ENCODE measurements around the gene ALDH1A3. TPM values are rescaled to one million over a fixed set of nuclear protein-coding genes. Genes with fewer than 3 reads are reported as not detected.

Gene ALDH1A3
- total and polyA plus RNA-seq, 2 of the 13 experiments (the other 11 are each of a cell fraction or from before 2014, with no cell fraction given) = not detected

GRCh38 chr15:100931143-100931890, 51.7 kb downstream of the ALDH1A3 start (continued):
- TF ChIP-seq CHD4 (IDR thresholded peaks at IDR 0.05; ENCODE audit: borderline replicate concordance, low read length) = no peak
- no peak for TF ChIP-seq FLYWCH1 (CRISPR knock-in tag; IDR thresholded peaks at IDR 0.05)

- Histone ChIP-seq H3K27me3 (ENCODE audit: control insufficient read depth in 1 of 2, insufficient read depth in 2 of 2, low read length in 2 of 2) (peaks cover 0 to 32% of the 10 kb centered on the region in 2 experiments; a peak in 4 of 5 replicates), H3K4me1 (ENCODE audit: insufficient read depth, low read length) (no peaks in the 10 kb centered on the region), H3K4me2 (ENCODE audit: low read depth, low read length) (no peak overlapping the region), H4K20me1 (ENCODE audit: insufficient read depth, low read length) (no peaks in the 10 kb centered on the region), H3K27ac (ENCODE audit: extremely low read length, insufficient read depth, low read length) (no peak overlapping the region), H3K4me3 (replicated peaks in 1 of 3; ENCODE audit: insufficient read depth in 1 of 3, low read depth in 2 of 3, low read length in 3 of 3) (no peak overlapping the region), H3K36me3 (replicated peaks in 1 of 2; ENCODE audit: control insufficient read depth in 1 of 2, insufficient read depth in 2 of 2, low read length in 2 of 2) (no peaks in the 10 kb centered on the region), H3K79me2 (ENCODE audit: insufficient read depth, low read length) (no peaks in the 10 kb centered on the region), H2AFZ (ENCODE audit: low read length) (no peak overlapping the region), H3K9ac (ENCODE audit: insufficient read depth, low read depth, low read length) (no peak overlapping the region), H3K9me3 (ENCODE audit: low read length) (no peaks in the 10 kb centered on the region)
- FAIRE-seq = no peak
- intact Hi-C loops (cut with micrococcal nuclease; ENCODE audit: unreplicated experiment) = no loop called here
- in situ Hi-C loops (cut with HindIII; ENCODE audit: extremely low pct_ligation_motif_present, low pct_unique_long_range_greater_than_20kb) = no loop called here
- 2% methylated on average over 7 of the region's 7 CpGs for WGBS (ENCODE audit: low lambda C conversion rate)
- BruUV-seq (replicated peaks) = no TSS peak
- DNase-seq (ENCODE audit: low spot score) = no peak
- no peak for ATAC-seq
- ChIA-PET POLR2A (no interaction called here), CTCF (ENCODE audit: low intra/inter-chr PET ratio, low total read pairs) (no interaction called here)
- TF ChIP-seq XRCC5 (optimal IDR thresholded peaks at IDR 0.05; ENCODE audit: low read length) = no peak
- TF ChIP-seq ZNF691 (CRISPR knock-in tag; IDR thresholded peaks at IDR 0.05; ENCODE audit: borderline replicate concordance, low read depth) = no peak
- no peak for TF ChIP-seq NR3C1 (CRISPR knock-in tag; IDR thresholded peaks at IDR 0.05)
- TF ChIP-seq ZBTB44 (CRISPR knock-in tag; IDR thresholded peaks at IDR 0.05) = no peak
- no peak for TF ChIP-seq ZNF350 (CRISPR knock-in tag; IDR thresholded peaks at IDR 0.05; ENCODE audit: borderline replicate concordance, low read depth)
- no peak for TF ChIP-seq SP5 (CRISPR knock-in tag; IDR thresholded peaks at IDR 0.05; ENCODE audit: borderline replicate concordance, low read depth)
- no peak for TF ChIP-seq ZNF33A (CRISPR knock-in tag; IDR thresholded peaks at IDR 0.05; ENCODE audit: borderline replicate concordance)
- TF ChIP-seq ZNF564 (CRISPR knock-in tag; IDR thresholded peaks at IDR 0.05) = no peak
- TF ChIP-seq NFKB2 (CRISPR knock-in tag; IDR thresholded peaks at IDR 0.05; ENCODE audit: borderline replicate concordance) = no peak
- TF ChIP-seq MNT (IDR thresholded peaks at IDR 0.05) = no peak
- no peak for TF ChIP-seq ZNF446 (CRISPR knock-in tag; IDR thresholded peaks at IDR 0.05)
- no peak for TF ChIP-seq HOMEZ (CRISPR knock-in tag; IDR thresholded peaks at IDR 0.05; ENCODE audit: low read depth)
Measured at GRCh38 chr15:100932676-100933348, 53.2 kb downstream of the ALDH1A3 start.
